DMS153 (cell line): ENCODE measurements around the gene KCNMA1.
"Not testable (repeated sequence)": the region's sequence is repeated elsewhere in the genome, so short reads cannot be mapped to it uniquely, and the experiment has no call there.

Source experiments
- DNase-seq: peaks from one replicate; lab custom pipeline; 2025; lab: John Stamatoyannopoulos, UW

The KCNMA1 gene

GRCh38 chr10:77637532-77638320, at the start of gene KCNMA1:
TSS of gene KCNMA1 (minus strand) at chr10:77637808.
- DNase-seq: no peak

DNA sequence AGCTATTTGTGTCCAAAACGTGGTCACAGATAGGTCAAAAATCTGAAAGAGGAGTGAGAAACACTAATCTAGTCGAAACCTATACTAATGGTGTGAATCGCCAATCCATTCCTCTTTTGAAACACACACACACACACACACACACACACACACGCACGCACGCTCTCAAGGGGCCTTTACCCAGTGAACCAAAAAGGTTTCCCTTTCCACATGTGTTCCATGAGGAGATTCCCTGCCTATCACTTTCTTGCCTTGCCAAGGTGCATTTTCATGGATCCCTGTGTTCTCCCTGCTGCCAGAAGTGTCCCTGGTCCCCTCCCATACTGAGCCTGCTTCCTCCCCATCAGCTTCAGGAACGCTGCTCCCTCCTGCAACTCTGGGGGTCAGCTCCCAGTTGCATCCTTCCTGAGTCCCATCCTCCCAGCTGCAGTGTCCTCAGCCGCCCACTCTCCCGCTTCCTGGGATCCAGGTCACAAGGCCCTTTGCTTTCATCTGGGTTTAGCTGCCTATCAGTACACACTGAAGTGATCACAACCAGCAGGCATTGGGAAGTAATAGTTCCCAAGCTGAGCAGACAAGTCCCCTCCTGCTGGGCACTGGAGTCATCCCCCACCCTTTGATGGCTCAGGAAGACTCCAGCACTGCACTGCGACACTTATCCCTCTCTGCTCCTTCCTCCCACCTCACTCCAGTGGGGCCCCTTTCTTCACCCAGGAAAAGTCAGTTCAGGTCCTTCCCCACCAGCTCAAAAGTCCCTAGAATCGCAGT, 49.2 kb upstream of the KCNMA1 start:
- DNase-seq: no peak

GRCh38 chr10:77686096-77686495, 48.5 kb upstream of the KCNMA1 start:
- DNase-seq: no peak

- DNase-seq: no peak
These were observed 47.8 kb upstream of the KCNMA1 start for GRCh38 chr10:77685432-77685831.

DNA sequence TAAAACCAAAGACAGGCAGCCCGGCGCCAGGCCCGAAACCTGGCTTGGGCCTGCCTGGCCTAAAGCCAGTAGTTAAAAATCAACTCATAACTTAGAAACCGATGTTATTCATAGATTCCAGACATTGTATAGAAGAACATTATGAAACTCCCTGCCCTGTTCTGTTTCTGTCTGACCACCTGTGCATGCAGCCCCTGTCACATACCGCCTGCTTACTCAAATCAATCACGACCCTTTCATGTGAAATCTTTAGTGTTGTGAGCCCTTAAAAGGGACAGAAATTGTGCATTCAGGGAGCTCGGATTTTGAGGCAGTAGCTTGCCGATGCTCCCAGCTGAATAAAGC, 45.5 kb upstream of the KCNMA1 start:
- not testable (repeated sequence) for DNase-seq

DNA sequence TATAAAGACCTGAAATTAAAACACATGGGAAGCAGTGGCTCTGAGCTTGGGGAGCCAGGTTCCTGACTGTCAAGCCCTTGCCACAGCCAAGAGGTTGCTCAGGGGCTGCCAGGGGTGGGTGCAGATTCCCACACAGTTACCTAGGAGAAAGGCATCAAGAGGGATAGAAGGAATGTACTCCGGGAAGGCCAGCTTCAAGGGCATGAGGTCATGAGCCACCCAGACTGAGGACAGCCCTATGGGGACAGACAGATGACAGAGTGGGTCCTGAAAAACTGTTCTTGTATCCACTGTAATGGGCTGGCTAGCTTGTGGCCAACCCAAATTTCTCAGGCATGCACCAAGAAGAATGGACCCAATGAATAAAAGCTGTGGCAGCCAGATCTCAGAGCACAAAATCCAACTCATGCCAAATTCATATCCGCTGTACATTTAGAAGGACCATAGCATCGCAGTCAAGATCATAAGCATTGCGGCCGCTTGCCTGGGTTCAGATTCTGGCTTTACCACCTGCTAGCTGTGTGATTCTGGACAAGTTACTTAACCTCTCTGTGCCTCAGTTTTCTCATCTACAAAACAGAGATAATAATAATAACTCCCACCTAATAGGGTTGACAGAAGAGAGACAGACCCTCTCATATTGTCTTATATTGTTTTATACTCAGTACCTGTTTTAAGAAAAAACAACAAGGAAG, 44.9 kb upstream of the KCNMA1 start:
- DNase-seq: no peak

DNA sequence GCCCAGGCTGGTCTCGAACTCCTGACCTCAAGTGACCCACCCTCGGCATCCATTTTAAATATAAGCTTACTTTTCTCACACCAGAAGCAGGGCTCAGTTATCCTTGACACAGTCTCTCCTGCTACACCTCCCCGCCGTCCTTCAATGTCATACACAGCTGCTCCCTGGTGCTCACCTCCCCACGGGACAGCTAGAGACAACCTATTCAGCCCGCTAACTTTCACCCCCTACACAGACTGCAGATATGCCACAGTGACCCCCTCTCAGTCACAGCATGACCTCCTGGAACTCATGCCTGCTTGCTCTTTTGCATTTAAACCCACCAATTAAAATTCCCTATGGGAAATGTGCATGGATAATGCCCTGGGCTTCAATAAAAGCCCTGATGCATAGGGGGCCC, 44.2 kb upstream of the KCNMA1 start:
- no peak for DNase-seq

- DNase-seq: no peak
These were observed 43.2 kb upstream of the KCNMA1 start for GRCh38 chr10:77680811-77681210.

- DNase-seq: no peak
These were observed 42.5 kb upstream of the KCNMA1 start for GRCh38 chr10:77680065-77680464.

- no peak for DNase-seq
These were observed 41.6 kb upstream of the KCNMA1 start for GRCh38 chr10:77679217-77679616.

GRCh38 chr10:77678146-77678545, 40.5 kb upstream of the KCNMA1 start:
- no peak for DNase-seq

GRCh38 chr10:77675347-77675746, 37.7 kb upstream of the KCNMA1 start:
- no peak for DNase-seq

GRCh38 chr10:77673515-77674140, 36.0 kb upstream of the KCNMA1 start:
- DNase-seq: no peak

DNA sequence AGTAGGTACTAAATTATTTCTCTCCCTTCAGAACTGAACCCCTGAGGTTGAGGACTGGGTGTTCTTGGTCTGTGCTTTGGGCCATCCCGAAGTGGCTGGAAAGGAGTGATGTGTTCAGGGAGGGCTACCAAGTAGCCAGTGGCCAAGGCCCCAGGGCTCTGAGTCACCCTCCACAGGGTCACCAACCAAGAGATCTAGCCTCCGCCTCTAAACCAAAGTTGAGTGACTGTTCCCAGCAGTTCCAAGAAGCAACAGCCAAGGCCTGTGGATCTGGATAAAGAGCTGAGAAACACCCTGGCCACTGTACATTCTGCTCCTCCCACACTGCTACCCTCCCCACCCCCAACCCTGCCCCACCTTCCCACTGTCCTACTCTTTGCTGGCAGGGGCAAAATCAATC, 35.5 kb upstream of the KCNMA1 start:
- no peak for DNase-seq

DNA sequence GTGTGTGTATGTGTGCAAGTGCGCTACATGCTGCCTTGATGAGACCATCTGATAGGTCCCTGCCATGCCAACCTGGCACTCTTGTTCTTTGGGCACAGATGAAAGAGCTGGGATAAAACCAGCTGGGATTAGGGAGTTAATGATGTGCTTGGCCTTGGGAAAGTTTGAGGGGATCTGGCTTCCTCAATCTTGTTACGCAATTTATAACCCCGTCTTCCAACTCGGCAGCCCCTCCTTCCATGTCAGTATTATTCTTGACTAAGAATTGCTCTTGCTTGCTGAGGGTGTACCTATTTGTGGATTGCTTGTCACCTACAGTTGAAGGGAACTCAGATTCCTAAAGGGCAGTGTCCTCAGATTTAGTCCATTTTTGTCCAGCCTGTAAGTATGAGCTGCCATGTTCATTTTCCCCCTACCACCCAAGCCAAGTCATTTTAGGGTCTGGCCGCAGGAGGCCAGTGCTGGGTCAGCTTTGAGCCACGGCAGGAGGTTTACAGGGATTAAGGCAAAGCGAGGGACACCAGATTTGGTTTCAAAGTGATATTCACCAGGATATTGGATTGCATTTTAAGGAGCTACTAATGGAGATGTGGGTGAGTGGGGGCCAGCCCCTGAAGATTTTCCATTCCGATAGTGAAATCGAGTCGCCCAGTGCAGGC, 34.1 kb upstream of the KCNMA1 start:
- DNase-seq: no peak

GRCh38 chr10:77670817-77671443, 33.3 kb upstream of the KCNMA1 start:
- DNase-seq: no peak

DNA sequence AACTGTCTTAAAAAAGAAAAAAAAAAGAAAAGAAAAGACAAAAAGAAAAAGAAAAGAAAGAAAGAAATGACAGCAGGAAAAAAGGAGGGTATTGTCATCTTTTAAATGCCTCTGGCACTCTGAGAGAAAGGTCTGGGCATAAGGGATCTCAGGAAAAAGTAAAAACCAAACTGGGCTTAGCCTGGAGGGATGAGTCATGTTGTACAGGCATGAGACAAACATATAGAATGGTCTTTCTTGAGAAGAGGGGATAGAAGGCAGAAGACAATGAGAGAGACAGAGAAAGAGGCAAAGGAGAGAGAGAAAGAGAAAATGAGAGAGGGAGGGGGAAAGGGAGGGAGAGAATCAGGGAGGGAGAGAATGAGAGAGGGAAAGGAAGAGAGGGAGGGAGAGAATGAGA, 32.3 kb upstream of the KCNMA1 start:
- DNase-seq: no peak

DNA sequence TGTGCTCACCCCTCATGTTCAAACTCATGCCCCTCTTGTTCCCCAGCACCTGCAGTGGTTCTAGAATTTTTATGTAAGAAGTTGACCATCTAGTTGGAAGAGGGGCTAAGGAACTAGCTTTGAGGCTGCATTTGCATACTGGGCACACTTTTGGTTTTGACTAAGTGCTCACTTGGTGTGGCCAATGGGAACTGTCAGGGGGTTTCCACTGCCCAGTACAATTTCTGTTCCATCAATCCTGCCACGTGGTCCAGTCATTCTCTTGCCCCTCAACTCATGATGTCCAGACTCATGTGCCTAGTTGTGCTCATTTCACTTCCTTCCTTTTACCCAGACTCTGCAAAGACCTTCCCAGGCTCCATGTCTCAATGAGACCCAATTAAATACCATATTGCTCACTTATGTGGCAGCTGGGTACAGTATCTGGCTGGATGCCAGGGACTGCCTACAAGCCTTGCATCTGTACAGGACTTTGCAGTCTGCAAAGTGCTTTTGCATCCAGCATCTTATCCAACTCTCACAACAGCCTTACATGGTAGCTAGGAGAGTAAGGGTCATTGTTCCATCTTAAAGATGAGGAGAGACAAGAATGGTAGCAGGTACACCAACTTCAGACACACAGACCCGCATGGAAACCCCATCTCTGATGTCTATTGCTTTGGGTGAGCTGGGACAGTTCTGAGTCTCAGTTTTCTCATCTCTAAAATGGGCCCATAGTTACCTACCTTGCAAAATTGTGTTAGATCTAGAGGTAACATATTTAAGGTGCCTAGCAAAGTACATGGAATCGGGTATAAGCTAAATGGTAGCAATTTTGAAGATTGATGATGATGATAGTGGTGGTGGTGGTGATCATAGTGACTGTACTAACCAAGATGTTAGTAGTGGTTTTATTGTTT, 30.1 kb upstream of the KCNMA1 start:
- no peak for DNase-seq

GRCh38 chr10:77666821-77667220, 29.2 kb upstream of the KCNMA1 start:
- DNase-seq: no peak

GRCh38 chr10:77664696-77665095, 27.1 kb upstream of the KCNMA1 start:
- no peak for DNase-seq
